IMR-90 (cell line): ENCODE data around the gene DHRS3. TPM values are rescaled to one million over a fixed set of nuclear protein-coding genes. Genes with fewer than 3 reads are reported as not detected.
A peak's percentile ranks its signal among the peaks of the same experiment; 100 is the strongest.

ENCODE experiments used
- ATAC-seq: fragments of 200-7000 bp; cut with Tn5 transposase; 2 replicates; pipeline ENCODE4 v1.9.1; 2020; ENCODE audit warnings: low read depth, mild to moderate bottlenecking, moderate library complexity
- BruUV-seq: library from RNA; stranded (reverse); fragments of 400-500 nt; replicated peaks from 2 replicates; lab custom pipeline; 2021; lab: Mats Ljungman, UMichigan
- CTCF ChIA-PET: fragments of 300-600 bp; formaldehyde crosslinking; extraction: SDS; loops from one replicate; lab custom pipeline; 2021; ENCODE audit warnings: antibody characterized with exemption; lab: Yijun Ruan, JAX
- POLR2A ChIA-PET: fragments of 300-600 bp; sonication (Branson Sonifier 250); formaldehyde crosslinking; loops from one replicate; lab custom pipeline; 2022; ENCODE audit warnings: antibody characterized with exemption; ENCODE audit not compliant: unreplicated experiment; lab: Charles Lee
- DNase-seq: peaks from one replicate; pipeline ENCODE4 v3.0.0; 2013
- H2AFZ ChIP-seq: replicated peaks from 2 replicates; pipeline ENCODE3; 2013; ENCODE audit warnings: low read length, mild to moderate bottlenecking; ENCODE audit not compliant: poor library complexity
- H2AK5ac ChIP-seq: 2 replicates; pipeline ENCODE4 v1.6.1; 2013; ENCODE audit warnings: low read depth, low read length, inconsistent platforms
- H2AK9ac ChIP-seq: replicated peaks from 2 replicates; pipeline ENCODE3; 2013; ENCODE audit warnings: mild to moderate bottlenecking, low read depth, low read length, moderate library complexity; ENCODE audit not compliant: poor library complexity
- H2BK120ac ChIP-seq: 2 replicates; pipeline ENCODE4 v1.6.1; 2013; ENCODE audit warnings: low read depth, low read length, inconsistent platforms
- H2BK15ac ChIP-seq: 3 replicates; pipeline ENCODE4 v1.6.1; 2013; ENCODE audit warnings: low read depth, low read length, inconsistent platforms
- H2BK20ac ChIP-seq: 2 replicates; pipeline ENCODE4 v1.6.1; 2013; ENCODE audit warnings: low read depth, mild to moderate bottlenecking, inconsistent platforms, low read length, moderate library complexity
- H2BK5ac ChIP-seq: 2 replicates; pipeline ENCODE4 v1.6.1; 2013; ENCODE audit warnings: mild to moderate bottlenecking, low read depth, low read length, inconsistent platforms; ENCODE audit not compliant: poor library complexity, severe bottlenecking
- H3K14ac ChIP-seq: replicated peaks from 2 replicates; pipeline ENCODE4 v1.6.1; 2013; ENCODE audit warnings: low read depth, low read length, inconsistent platforms
- H3K18ac ChIP-seq: 2 replicates; pipeline ENCODE4 v1.6.1; 2013; ENCODE audit warnings: low read depth, low read length, control low read depth
- H3K23ac ChIP-seq: 2 replicates; pipeline ENCODE4 v1.6.1; 2013; ENCODE audit warnings: low read depth, low read length, inconsistent platforms
- H3K27ac ChIP-seq: 2 replicates; pipeline ENCODE4 v1.5.1; 2013; ENCODE audit warnings: mild to moderate bottlenecking, control low read depth, low read length; ENCODE audit not compliant: insufficient read depth
- H3K27me3 ChIP-seq: 2 replicates; pipeline ENCODE4 v1.6.1; 2013; ENCODE audit warnings: low read length; ENCODE audit not compliant: control insufficient read depth, insufficient read depth
- H3K36me3 ChIP-seq: 2 replicates; pipeline ENCODE4 v1.6.1; 2013; ENCODE audit warnings: low read length, mixed read lengths; ENCODE audit not compliant: control insufficient read depth, insufficient read depth
- H3K4ac ChIP-seq: 2 replicates; pipeline ENCODE4 v1.6.1; 2013; ENCODE audit warnings: low read depth, low read length, inconsistent platforms
- H3K4me1 ChIP-seq: 2 replicates; pipeline ENCODE4 v1.6.1; 2013; ENCODE audit warnings: low read length, mixed read lengths; ENCODE audit not compliant: control insufficient read depth, insufficient read depth
- H3K4me2 ChIP-seq: 2 replicates; pipeline ENCODE4 v1.6.1; 2013; ENCODE audit warnings: low read depth, mild to moderate bottlenecking, control low read depth, low read length, moderate library complexity
- H3K4me3 ChIP-seq: 2 replicates; pipeline ENCODE4 v1.5.1; 2013; ENCODE audit warnings: low read depth, mild to moderate bottlenecking, control low read depth, low read length, moderate library complexity; ENCODE audit not compliant: insufficient read depth
- H3K56ac ChIP-seq: 2 replicates; pipeline ENCODE4 v1.6.1; 2013; ENCODE audit warnings: low read length, inconsistent platforms; ENCODE audit not compliant: insufficient read depth; ENCODE audit errors: extremely low read depth
- H3K79me1 ChIP-seq, 2 experiments: 2 replicates each; pipeline ENCODE4 v1.6.1; 2013; ENCODE audit warnings: low read length in 2 of 2, inconsistent platforms in 1 of 2, low read depth in 1 of 2
- H3K9ac ChIP-seq: 2 replicates; pipeline ENCODE4 v1.6.1; 2013; ENCODE audit warnings: low read depth, low read length, control low read depth
- H3K9me1 ChIP-seq: 2 replicates; pipeline ENCODE4 v1.6.1; 2013; ENCODE audit warnings: low read length, inconsistent platforms; ENCODE audit not compliant: insufficient read depth
- H3K9me3 ChIP-seq: 2 replicates; pipeline ENCODE4 v1.6.1; 2013; ENCODE audit warnings: low read length; ENCODE audit not compliant: control insufficient read depth, insufficient read depth
- H4K20me1 ChIP-seq: 2 replicates; pipeline ENCODE4 v1.6.1; 2013; ENCODE audit warnings: low read length, inconsistent platforms; ENCODE audit not compliant: insufficient read depth
- H4K5ac ChIP-seq: 2 replicates; pipeline ENCODE4 v1.6.1; 2013; ENCODE audit warnings: mild to moderate bottlenecking, low read depth, low read length, control low read depth
- H4K8ac ChIP-seq, 2 experiments: 2 replicates each; pipeline ENCODE4 v1.6.1; 2013; ENCODE audit warnings: low read depth in 2 of 2, low read length in 2 of 2, control low read depth in 1 of 2, inconsistent platforms in 1 of 2
- H4K91ac ChIP-seq: 2 replicates; pipeline ENCODE4 v1.6.1; 2013; ENCODE audit warnings: low read depth, low read length, inconsistent platforms; ENCODE audit not compliant: insufficient read depth
- CHD1 ChIP-seq: IDR thresholded peaks from 2 replicates; pipeline ENCODE4 v1.6.1; 2012; ENCODE audit warnings: low read depth, low read length, improper control_type of control experiment
- MAFK ChIP-seq: IDR thresholded peaks from 2 replicates; pipeline ENCODE4 v1.6.1; 2012; ENCODE audit warnings: low read depth, low read length, improper control_type of control experiment
- POLR2A ChIP-seq: IDR thresholded peaks from 2 replicates; pipeline ENCODE4 v1.6.1; 2012; ENCODE audit warnings: mild to moderate bottlenecking, low read depth, low read length
- RFX5 ChIP-seq: IDR thresholded peaks from 2 replicates; pipeline ENCODE4 v1.8.0; 2012; ENCODE audit warnings: low read depth, mild to moderate bottlenecking, low read length, moderate library complexity
- USF2 ChIP-seq: fragments of 150-350 bp; IDR thresholded peaks from 2 replicates; pipeline ENCODE4 v1.6.1; 2017; ENCODE audit warnings: mild to moderate bottlenecking, antibody characterized with exemption, low read length, low read depth
- WGBS, 2 experiments: methylation state at CpG; one replicate each; pipeline versions ENCODE4 v1.1.5 to v1.1.7; 2013; ENCODE audit warnings: missing lambda C conversion rate in 2 of 2; ENCODE audit not compliant: insufficient read length in 1 of 2; ENCODE audit errors: extremely low coverage in 2 of 2; 5-methylcytosine and 5-hydroxymethylcytosine counted together
- dilution Hi-C: fragments of 300-500 bp; cut with HindIII; formaldehyde crosslinking; loops from one replicate; pipeline ENCODE4 v1.14.3; 2018; ENCODE audit warnings: low sequenced_read_pairs; ENCODE audit not compliant: unreplicated experiment
- in situ Hi-C: fragments of 300-500 bp; cut with MboI; formaldehyde crosslinking; loops from 3 replicates; pipeline ENCODE4 v1.14.3; 2019; ENCODE audit warnings: low sequenced_read_pairs, inconsistent platforms, mixed read lengths
- intact Hi-C: fragments of 100-400 bp; cut with micrococcal nuclease; formaldehyde crosslinking; loops from 2 replicates; pipeline ENCODE4 v1.10.0; 2022
- polyA plus RNA-seq, 3 experiments: library from polyadenylated mRNA; depleted of rRNA; stranded (reverse); fragments of >200 nt; gene quantifications; 2 replicates each; pipeline ENCODE4 v1.2.3, GENCODE V29; 2012; ENCODE audit warnings: low replicate concordance in 1 of 3
- total RNA-seq: library from RNA; depleted of rRNA; stranded (reverse); fragments of >200 nt; gene quantifications from 2 replicates; pipeline ENCODE4 v1.2.3, GENCODE V29; 2012

DHRS3 gene
- total and polyA plus RNA-seq, 2 of the 4 experiments (the other 2 are of a cell fraction): 11.2 to 14.5 TPM

- H3K79me1 ChIP-seq: no peaks in the 10 kb centered on the region
- 0 out of 2 replicates have a peak overlapping the region, but pooled peaks have one; percentile 12 for H4K91ac ChIP-seq
- H2BK15ac ChIP-seq: peak overlapping the region; percentile 64; the same call in 2 of the 3 replicates
- intact Hi-C loops (no loop called here), dilution Hi-C loops (no loop called here), in situ Hi-C loops (no loop called here)
- H3K27me3 ChIP-seq: no peaks in the 10 kb centered on the region
- no peak for ATAC-seq
- H3K4me1 ChIP-seq: no peaks in the 10 kb centered on the region
- no peak overlapping the region for H3K14ac ChIP-seq
- H3K36me3 ChIP-seq: peaks cover 48% of the 10 kb centered on the region
- H4K8ac ChIP-seq: no peak overlapping the region
- H3K4me2 ChIP-seq: no peak overlapping the region
- H3K23ac ChIP-seq: no peak overlapping the region
- H4K20me1 ChIP-seq: no peaks in the 10 kb centered on the region; the same call in 1 of the 2 replicates
- no peak overlapping the region for H2BK120ac ChIP-seq
- H2AK5ac ChIP-seq: peak overlapping the region; percentile 66; the same call in 1 of the 2 replicates
- no TSS peak for BruUV-seq
- DNase-seq: no peak
- no peak overlapping the region for H3K18ac ChIP-seq
- H3K27ac ChIP-seq: no peak overlapping the region
- no peak overlapping the region for H3K4ac ChIP-seq
- no peaks in the 10 kb centered on the region for H3K9me3 ChIP-seq
- POLR2A ChIA-PET: no interaction called here
- H4K5ac ChIP-seq: no peak overlapping the region
- H2AK9ac ChIP-seq: no peak overlapping the region
- no peak overlapping the region for H3K9ac ChIP-seq
- H2BK20ac ChIP-seq: no peak overlapping the region
- H3K9me1 ChIP-seq: peaks cover 16% of the 10 kb centered on the region
- peak overlapping the region; percentile 41 for H2AFZ ChIP-seq
- CTCF ChIA-PET: no interaction called here
- WGBS, 2 experiments: 100% methylated on average over 1 of the region's 5 CpGs; no CpG with 5 or more reads in 1 of the 2 experiments
- no peak overlapping the region for H2BK5ac ChIP-seq
- H3K4me3 ChIP-seq: no peak overlapping the region
- no peak overlapping the region for H3K56ac ChIP-seq
- no peak for TF ChIP-seq MAFK
- TF ChIP-seq CHD1: no peak
- no peak for TF ChIP-seq RFX5
- TF ChIP-seq POLR2A: no peak
- TF ChIP-seq USF2: no peak
Observed at GRCh38 chr1:12574757-12575139, 43.3 kb downstream of the DHRS3 start.
